CD8-positive, alpha-beta memory T cell (primary cell): ENCODE measurements around the gene PSMF1. TPM values are rescaled to one million over a fixed set of nuclear protein-coding genes. Genes with fewer than 3 reads are reported as not detected.

Source experiments
- CTCF ChIA-PET: fragments of 350-600 bp; sonication (Branson Sonifier 250); formaldehyde crosslinking; loops from one replicate; lab custom pipeline; 2021; ENCODE audit warnings: antibody characterized with exemption; lab: Charles Lee
- POLR2A ChIA-PET: fragments of 350-600 bp; sonication (Branson Sonifier 250); formaldehyde crosslinking; loops from one replicate; lab custom pipeline; 2021; ENCODE audit warnings: antibody characterized with exemption; lab: Charles Lee
- DNase-seq, 5 donors: peaks; one replicate each; pipeline versions ENCODE4 v3.0.0 to v3.0.0-alpha.2; 2020 to 2022; ENCODE audit warnings: mixed read lengths in 1 of 5
- H3K27ac ChIP-seq: one replicate; pipeline ENCODE4 v1.7.0; 2013; ENCODE audit warnings: low read depth, mild to moderate bottlenecking, low read length, moderate library complexity
- H3K27me3 ChIP-seq: 2 replicates; pipeline ENCODE4 v1.7.0; 2013; ENCODE audit warnings: low read length, mild to moderate bottlenecking; ENCODE audit not compliant: insufficient read depth, poor library complexity, severe bottlenecking
- H3K36me3 ChIP-seq: 2 replicates; pipeline ENCODE4 v1.7.0; 2013; ENCODE audit warnings: mild to moderate bottlenecking, low read length, moderate library complexity; ENCODE audit not compliant: insufficient read depth
- H3K4me1 ChIP-seq: 2 replicates; pipeline ENCODE4 v1.7.0; 2013; ENCODE audit warnings: mild to moderate bottlenecking, low read length, moderate library complexity; ENCODE audit not compliant: insufficient read depth
- H3K4me3 ChIP-seq: 2 replicates; pipeline ENCODE4 v1.7.0; 2013; ENCODE audit warnings: mild to moderate bottlenecking, low read length
- H3K9me3 ChIP-seq: 2 replicates; pipeline ENCODE4 v1.7.0; 2013; ENCODE audit warnings: mild to moderate bottlenecking, low read length
- H3K27ac Mint-ChIP-seq, 8 donors: one replicate each; pipeline ENCODE4 v1.8.0; 2020 to 2021; ENCODE audit warnings: mixed read lengths in 8 of 8, mild to moderate bottlenecking in 6 of 8, inconsistent platforms in 3 of 8, moderate library complexity in 3 of 8
- H3K27me3 Mint-ChIP-seq, 2 donors: one replicate each; pipeline ENCODE4 v1.8.0; 2020 to 2021; ENCODE audit warnings: mixed read lengths in 2 of 2, mild to moderate bottlenecking in 1 of 2, moderate library complexity in 1 of 2
- H3K36me3 Mint-ChIP-seq, 3 donors: one replicate each; pipeline ENCODE4 v1.8.0; 2020 to 2021; ENCODE audit warnings: mixed read lengths in 3 of 3, inconsistent platforms in 1 of 3, mild to moderate bottlenecking in 1 of 3
- H3K4me1 Mint-ChIP-seq, 3 donors: one replicate each; pipeline ENCODE4 v1.8.0; 2020 to 2021; ENCODE audit warnings: mixed read lengths in 3 of 3, inconsistent platforms in 1 of 3, mild to moderate bottlenecking in 1 of 3
- H3K4me3 Mint-ChIP-seq, 7 donors: one replicate each; pipeline ENCODE4 v1.8.0; 2020 to 2021; ENCODE audit warnings: mixed read lengths in 7 of 7, mild to moderate bottlenecking in 6 of 7, moderate library complexity in 4 of 7, inconsistent platforms in 2 of 7
- H3K9me3 Mint-ChIP-seq, 5 donors: one replicate each; pipeline ENCODE4 v1.8.0; 2020 to 2022; ENCODE audit warnings: mixed read lengths in 5 of 5, mild to moderate bottlenecking in 3 of 5, moderate library complexity in 2 of 5, inconsistent platforms in 1 of 5
- polyA plus RNA-seq: library from polyadenylated mRNA; unstranded; fragments of 300-500 nt; fragmentation: Illumina TruSeq; gene quantifications from one replicate; pipeline ENCODE4 v1.2.3, GENCODE V29; 2021
- total RNA-seq, 2 experiments: library from RNA; stranded (reverse); gene quantifications; one replicate each; pipeline ENCODE4 v1.2.3, GENCODE V29; 2021

The PSMF1 gene
- total and polyA plus RNA-seq, 3 experiments from 2014 or later = 169 to 189 (median 185) TPM

- H3K9me3 ChIP-seq = no peaks in the 10 kb centered on the region
- H3K36me3 Mint-ChIP-seq = peaks cover 0 to 2% (median 0%) of the 10 kb centered on the region in 3 donors
- no peak overlapping the region for H3K27ac Mint-ChIP-seq
- H3K4me3 Mint-ChIP-seq = no peak overlapping the region
- no peaks in the 10 kb centered on the region for H3K36me3 ChIP-seq
- no peak for DNase-seq
- H3K4me1 Mint-ChIP-seq = peaks cover 15 to 21% (median 18%) of the 10 kb centered on the region in 3 donors
- no peak overlapping the region for H3K4me3 ChIP-seq
- peaks cover 5% of the 10 kb centered on the region for H3K4me1 ChIP-seq
- H3K27me3 ChIP-seq = no peaks in the 10 kb centered on the region
- CTCF ChIA-PET = no interaction called here
- H3K27ac ChIP-seq = no peak overlapping the region
- H3K27me3 Mint-ChIP-seq = peaks cover 4% of the 10 kb centered on the region in 2 donors
- POLR2A ChIA-PET = no interaction called here
- no peaks in the 10 kb centered on the region for H3K9me3 Mint-ChIP-seq
Observed at GRCh38 chr20:1112908-1113307, 5.5 kb upstream of the PSMF1 start.

- H3K27me3 ChIP-seq = no peaks in the 10 kb centered on the region
- ChIA-PET CTCF (interaction anchor here (1.5 kb wide), 1 partner anchor 9 kb away, joined by 3 read pairs; no protein-coding TSS in a partner anchor), POLR2A (no interaction called here)
- peak overlapping the region; percentile 70 for H3K27ac ChIP-seq
- Mint-ChIP-seq H3K27ac (peak overlapping the region; percentile 86 to 99 (median 95)), H3K9me3 (no peaks in the 10 kb centered on the region), H3K27me3 (peaks cover 0 to 4% of the 10 kb centered on the region in 2 donors), H3K4me1 (peaks cover 53 to 62% (median 60%) of the 10 kb centered on the region in 3 donors), H3K36me3 (peaks cover 0 to 43% (median 7%) of the 10 kb centered on the region in 3 donors), H3K4me3 (peak overlapping the region; percentile 93 to 98 (median 95))
- peaks cover 3% of the 10 kb centered on the region for H3K36me3 ChIP-seq
- no peaks in the 10 kb centered on the region for H3K9me3 ChIP-seq
- H3K4me1 ChIP-seq = peaks cover 49% of the 10 kb centered on the region
- no peak for DNase-seq
- H3K4me3 ChIP-seq = peak overlapping the region; percentile 71
Observed at GRCh38 chr20:1118004-1118335, 432 bp upstream of the PSMF1 start.

- H3K27me3 ChIP-seq = no peaks in the 10 kb centered on the region
- ChIA-PET POLR2A (no interaction called here), CTCF (interaction anchor here (0.8 kb wide), 1 partner anchor 11 kb away, joined by 3 read pairs; no protein-coding TSS in a partner anchor)
- peaks cover 65 to 74% (median 71%) of the 10 kb centered on the region in 3 donors for H3K4me1 Mint-ChIP-seq
- peaks cover 3% of the 10 kb centered on the region for H3K36me3 ChIP-seq
- no peak for DNase-seq
- H3K4me3 ChIP-seq = peak overlapping the region; percentile 81
- no peaks in the 10 kb centered on the region for H3K27me3 Mint-ChIP-seq
- peaks cover 52% of the 10 kb centered on the region for H3K4me1 ChIP-seq
- H3K36me3 Mint-ChIP-seq = peaks cover 0 to 55% (median 8%) of the 10 kb centered on the region in 3 donors
- peak overlapping the region; percentile 93 to 98 (median 95) for H3K4me3 Mint-ChIP-seq
- H3K27ac ChIP-seq = peak overlapping the region; percentile 70
- H3K9me3 ChIP-seq = no peaks in the 10 kb centered on the region
- H3K27ac Mint-ChIP-seq = peak overlapping the region; percentile 86 to 99 (median 95)
- H3K9me3 Mint-ChIP-seq = no peaks in the 10 kb centered on the region
Observed at GRCh38 chr20:1119128-1119505, 715 bp downstream of the PSMF1 start.

- H3K27me3 ChIP-seq = no peaks in the 10 kb centered on the region
- no peaks in the 10 kb centered on the region for H3K9me3 ChIP-seq
- ChIA-PET POLR2A (no interaction called here), CTCF (interaction anchor here (0.6 to 1.0 kb wide), 2 partner anchors 25 to 67 kb away, joined by 3 read pairs; no protein-coding TSS in a partner anchor)
- no peak for DNase-seq
- peak overlapping the region; percentile 93 to 98 (median 95) for H3K4me3 Mint-ChIP-seq
- H3K36me3 Mint-ChIP-seq = peaks cover 0 to 57% (median 10%) of the 10 kb centered on the region in 3 donors
- no peaks in the 10 kb centered on the region for H3K9me3 Mint-ChIP-seq
- H3K27ac Mint-ChIP-seq = peak overlapping the region; percentile 78 to 96 (median 94)
- peaks cover 67 to 78% (median 76%) of the 10 kb centered on the region in 3 donors for H3K4me1 Mint-ChIP-seq
- H3K4me1 ChIP-seq = peaks cover 52% of the 10 kb centered on the region
- peak overlapping the region; percentile 81 for H3K4me3 ChIP-seq
- no peaks in the 10 kb centered on the region for H3K27me3 Mint-ChIP-seq
- H3K36me3 ChIP-seq = peaks cover 3% of the 10 kb centered on the region
- H3K27ac ChIP-seq = peak overlapping the region; percentile 70
Observed at GRCh38 chr20:1119524-1119923, 1.1 kb downstream of the PSMF1 start.

GRCh38 chr20:1121429-1121828 lies 3.0 kb downstream of the PSMF1 start:
- Mint-ChIP-seq H3K4me1 (peaks cover 75 to 92% (median 92%) of the 10 kb centered on the region in 3 donors), H3K4me3 (peak overlapping the region; percentile 52 to 97 (median 73)), H3K27ac (peak overlapping the region; percentile 5 to 96 (median 64)), H3K27me3 (no peaks in the 10 kb centered on the region), H3K9me3 (no peaks in the 10 kb centered on the region), H3K36me3 (peaks cover 0 to 76% (median 21%) of the 10 kb centered on the region in 3 donors)
- ChIA-PET CTCF (interaction anchor here (1.4 kb wide), 1 partner anchor 12 kb away, joined by 3 read pairs; no protein-coding TSS in a partner anchor), POLR2A (no interaction called here)
- H3K27ac ChIP-seq = no peak overlapping the region
- peaks cover 15% of the 10 kb centered on the region for H3K36me3 ChIP-seq
- no peaks in the 10 kb centered on the region for H3K9me3 ChIP-seq
- no peak overlapping the region for H3K4me3 ChIP-seq
- peaks cover 52% of the 10 kb centered on the region for H3K4me1 ChIP-seq
- H3K27me3 ChIP-seq = no peaks in the 10 kb centered on the region
- no peak for DNase-seq

GRCh38 chr20:1122388-1123315 lies 4.2 kb downstream of the PSMF1 start:
- Histone ChIP-seq H3K27me3 (no peaks in the 10 kb centered on the region), H3K27ac (no peak overlapping the region), H3K36me3 (peaks cover 27% of the 10 kb centered on the region), H3K9me3 (no peaks in the 10 kb centered on the region), H3K4me1 (peaks cover 50% of the 10 kb centered on the region), H3K4me3 (no peak overlapping the region)
- H3K36me3 Mint-ChIP-seq = peaks cover 0 to 88% (median 24%) of the 10 kb centered on the region in 3 donors
- ChIA-PET CTCF (no interaction called here), POLR2A (no interaction called here)
- H3K27ac Mint-ChIP-seq = peak overlapping the region; percentile 3 to 86 (median 64)
- peaks cover 67 to 88% (median 87%) of the 10 kb centered on the region in 3 donors for H3K4me1 Mint-ChIP-seq
- DNase-seq = peak in 1 of 5 donors; percentile 4
- H3K4me3 Mint-ChIP-seq = peak overlapping the region; percentile 3 to 70 (median 36)
- H3K27me3 Mint-ChIP-seq = no peaks in the 10 kb centered on the region
- no peaks in the 10 kb centered on the region for H3K9me3 Mint-ChIP-seq

- Histone ChIP-seq H3K4me1 (peaks cover 45% of the 10 kb centered on the region), H3K27ac (no peak overlapping the region)
Observed at GRCh38 chr20:1123666-1124065, 5.3 kb downstream of the PSMF1 start.

DNA sequence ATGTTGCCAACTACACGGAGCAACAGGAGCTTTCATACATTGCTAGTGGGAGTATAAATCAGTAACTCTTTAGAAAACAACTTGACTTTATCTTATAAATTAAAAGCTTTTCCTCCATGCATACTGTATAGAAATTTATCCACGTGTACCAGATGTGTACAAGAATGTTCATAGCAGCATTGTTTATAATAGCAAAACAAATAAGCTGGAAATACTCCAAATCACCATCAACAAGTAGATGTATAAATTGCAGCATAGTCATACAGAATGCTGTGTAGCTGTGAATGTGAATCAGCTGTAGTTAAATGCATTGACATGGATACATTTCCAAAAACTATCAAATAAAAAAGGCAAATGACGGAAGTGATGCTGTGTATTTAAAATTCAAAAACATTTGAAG lies 6.0 kb downstream of the PSMF1 start:
- Histone ChIP-seq H3K27me3 (no peaks in the 10 kb centered on the region), H3K36me3 (peaks cover 33% of the 10 kb centered on the region), H3K9me3 (no peaks in the 10 kb centered on the region), H3K27ac (no peak overlapping the region), H3K4me3 (no peak overlapping the region), H3K4me1 (peaks cover 39% of the 10 kb centered on the region)
- Mint-ChIP-seq H3K9me3 (no peaks in the 10 kb centered on the region), H3K4me1 (peaks cover 58 to 79% (median 77%) of the 10 kb centered on the region in 3 donors), H3K36me3 (peaks cover 3 to 87% (median 32%) of the 10 kb centered on the region in 3 donors), H3K27ac (peak overlapping the region in 5 of 8 donors; percentile 7 to 49 (median 26)), H3K27me3 (no peaks in the 10 kb centered on the region), H3K4me3 (no peak overlapping the region)
- no peak for DNase-seq
- ChIA-PET POLR2A (no interaction called here), CTCF (no interaction called here)

More at GRCh38 chr20:1123666-1124065, 5.3 kb downstream of the PSMF1 start:
- Histone ChIP-seq H3K4me3 (no peak overlapping the region), H3K36me3 (peaks cover 31% of the 10 kb centered on the region), H3K27me3 (no peaks in the 10 kb centered on the region), H3K9me3 (no peaks in the 10 kb centered on the region)
- Mint-ChIP-seq H3K9me3 (no peaks in the 10 kb centered on the region), H3K4me3 (peak overlapping the region in 2 of 7 donors; percentile 2 to 23), H3K4me1 (peaks cover 60 to 85% (median 81%) of the 10 kb centered on the region in 3 donors), H3K27me3 (no peaks in the 10 kb centered on the region), H3K36me3 (peaks cover 0 to 89% (median 29%) of the 10 kb centered on the region in 3 donors), H3K27ac (peak overlapping the region in 3 of 8 donors; percentile 32 to 77 (median 57))
- CTCF ChIA-PET = no interaction called here
- no peak for DNase-seq
- POLR2A ChIA-PET = no interaction called here
